GM12874 (cell line): ENCODE measurements around the gene IFNA13.
A peak's percentile ranks its signal among the peaks of the same experiment; 100 is the strongest.

Experiments used
- CTCF ChIP-seq: IDR thresholded peaks from 2 replicates; pipeline ENCODE4 v1.5.1; 2011; ENCODE audit warnings: low read depth, mild to moderate bottlenecking, control low read depth, low read length, moderate library complexity; ENCODE audit not compliant: insufficient read depth

The IFNA13 gene

GRCh38 chr9:21320465-21320864, 47.4 kb downstream of the IFNA13 start:
- TF ChIP-seq CTCF: no peak

- peak; percentile 53 for TF ChIP-seq CTCF
Measured at GRCh38 chr9:21317956-21318923, 49.6 kb downstream of the IFNA13 start.
